HG03060 (cell line): ENCODE measurements around the gene SLC39A13.

ENCODE experiments used
- ATAC-seq: cut with Tn5 transposase; IDR thresholded peaks from one replicate; pipeline ENCODE4 v1.9.1; 2021; ENCODE audit warnings: low read depth, moderate number of reproducible peaks; ENCODE audit not compliant: unreplicated experiment

The SLC39A13 gene

GRCh38 chr11:47407746-47408590 is at the start of gene SLC39A13:
Gene SLC39A13, plus strand, starts transcription at chr11:47408590. Its CDS starts 1,505 bp downstream, at chr11:47410095.
- ATAC-seq, result peak; percentile 60

DNA sequence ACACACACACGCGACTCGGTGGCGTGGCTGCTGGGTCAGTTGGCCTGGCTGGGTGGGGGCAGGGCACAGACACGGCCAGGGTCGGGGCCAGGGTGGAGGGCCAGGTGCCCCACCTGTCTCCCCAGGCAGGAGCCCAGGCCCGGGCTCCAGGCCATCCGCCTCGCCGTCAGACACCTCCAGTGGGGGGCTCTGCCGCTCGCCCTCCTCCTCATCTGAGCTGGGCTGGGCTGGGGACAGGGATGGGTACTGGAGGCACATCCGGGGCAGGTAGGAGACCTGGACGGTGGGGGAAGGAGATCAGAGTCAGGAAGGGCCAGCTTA is 49.7 kb upstream of the SLC39A13 start:
- ATAC-seq, result no peak

DNA sequence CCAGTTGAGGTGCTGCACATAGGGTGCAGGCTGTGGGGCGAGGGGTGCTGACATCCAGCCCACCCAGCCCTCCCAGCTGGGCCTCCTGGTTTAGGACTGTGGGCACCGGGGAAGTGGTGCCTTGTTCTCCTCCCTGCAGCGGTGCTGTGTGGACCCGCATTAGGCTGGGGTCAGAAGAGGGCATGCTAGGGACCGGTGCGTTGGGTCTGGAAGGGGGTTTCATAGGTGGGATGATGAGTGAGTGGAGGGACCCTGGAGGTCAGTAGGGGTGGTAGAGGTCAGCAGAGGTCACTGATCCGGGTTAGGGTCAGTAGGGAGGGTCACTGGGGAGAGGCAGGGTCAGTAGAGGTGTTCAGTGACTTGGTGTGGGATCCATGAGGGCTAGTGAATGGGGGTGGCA is 49.2 kb upstream of the SLC39A13 start:
- ATAC-seq, result no peak

- no peak for ATAC-seq
These were observed 48.8 kb upstream of the SLC39A13 start for GRCh38 chr11:47359586-47359985.

DNA sequence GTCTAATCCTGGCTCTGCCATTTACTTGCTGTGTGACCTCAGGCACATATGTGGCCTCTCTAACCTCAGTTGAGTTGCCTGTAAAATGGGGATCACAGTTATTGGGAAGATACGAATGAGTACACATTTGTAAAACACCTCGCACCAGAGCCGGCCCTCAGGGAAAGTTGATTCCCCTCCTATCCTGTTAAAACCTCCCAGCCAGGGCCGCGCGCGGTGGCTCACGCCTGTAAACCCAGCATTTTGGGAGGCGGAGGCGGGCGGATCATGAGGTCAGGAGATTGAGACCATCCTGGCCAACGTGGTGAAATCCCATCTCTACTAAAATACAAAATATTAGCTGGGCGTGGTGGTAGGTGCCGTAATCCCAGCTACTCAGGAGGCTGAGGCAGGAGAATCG is 48.0 kb upstream of the SLC39A13 start:
- ATAC-seq, result no peak

GRCh38 chr11:47361419-47361818 is 47.0 kb upstream of the SLC39A13 start:
- no peak for ATAC-seq

- ATAC-seq, result no peak
These were observed 42.3 kb upstream of the SLC39A13 start for GRCh38 chr11:47366020-47366490.

GRCh38 chr11:47369676-47370075 is 38.7 kb upstream of the SLC39A13 start:
- ATAC-seq, result no peak

DNA sequence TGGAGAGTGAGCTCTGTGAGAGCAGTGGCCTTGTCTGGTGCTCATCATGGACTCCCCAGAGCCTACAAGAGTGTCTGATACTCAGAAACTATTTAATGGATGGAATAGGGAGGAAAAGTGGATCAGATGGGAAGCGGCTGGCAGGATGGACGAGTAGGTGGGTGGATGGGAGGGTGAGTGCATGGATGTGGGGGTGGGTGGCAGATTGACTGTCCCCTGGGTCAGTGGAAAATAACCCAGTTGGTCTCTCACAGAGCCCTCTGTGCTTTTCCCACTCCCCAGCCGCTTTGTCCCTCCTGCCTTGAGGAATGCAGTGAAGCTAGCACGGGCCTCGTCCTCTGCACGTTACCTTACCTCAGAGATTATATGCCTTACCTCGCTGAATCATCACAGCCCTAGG is 36.0 kb upstream of the SLC39A13 start:
- no peak for ATAC-seq

DNA sequence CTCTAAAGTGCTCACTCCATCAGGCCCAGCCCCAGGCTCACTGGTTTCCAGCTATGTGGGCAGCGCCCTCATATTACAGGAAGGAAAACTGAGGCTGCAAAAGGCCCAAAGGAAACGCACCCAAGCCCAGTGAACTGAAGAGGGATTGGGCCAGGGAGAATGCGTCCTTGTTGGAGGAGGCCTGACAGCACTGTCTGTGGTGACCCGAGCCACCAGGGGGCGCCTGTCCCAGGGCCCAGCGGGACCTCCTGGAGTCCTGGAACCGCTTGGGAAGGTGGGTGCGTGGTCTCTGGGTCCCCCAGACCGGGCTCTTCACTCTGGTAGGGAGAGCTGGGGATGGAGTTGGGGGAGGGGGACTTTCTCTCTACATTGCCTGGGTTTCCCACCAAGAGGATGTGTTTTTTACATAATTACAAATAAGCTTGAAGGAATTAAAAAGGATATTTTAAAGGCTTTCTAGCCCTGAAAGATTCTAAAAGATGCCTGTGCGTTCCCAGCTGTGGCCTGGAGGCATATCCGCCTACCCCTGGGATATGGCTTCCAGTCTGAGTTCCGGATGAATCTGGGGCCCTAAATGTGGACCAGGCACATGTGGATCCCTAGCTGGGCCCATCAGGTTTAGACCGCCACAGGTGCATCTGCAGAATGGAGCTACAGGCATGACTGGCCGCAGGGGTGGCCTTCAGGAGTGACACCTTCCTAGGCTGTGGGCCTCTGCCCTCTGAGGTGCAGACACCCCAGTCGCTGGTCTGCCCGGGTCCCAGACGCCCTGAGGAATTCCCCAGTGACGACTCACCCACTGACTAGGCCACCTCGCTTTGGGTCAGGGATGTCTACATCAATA is 34.3 kb upstream of the SLC39A13 start:
- ATAC-seq, result no peak

GRCh38 chr11:47374720-47375019 is 33.7 kb upstream of the SLC39A13 start:
- no peak for ATAC-seq

DNA sequence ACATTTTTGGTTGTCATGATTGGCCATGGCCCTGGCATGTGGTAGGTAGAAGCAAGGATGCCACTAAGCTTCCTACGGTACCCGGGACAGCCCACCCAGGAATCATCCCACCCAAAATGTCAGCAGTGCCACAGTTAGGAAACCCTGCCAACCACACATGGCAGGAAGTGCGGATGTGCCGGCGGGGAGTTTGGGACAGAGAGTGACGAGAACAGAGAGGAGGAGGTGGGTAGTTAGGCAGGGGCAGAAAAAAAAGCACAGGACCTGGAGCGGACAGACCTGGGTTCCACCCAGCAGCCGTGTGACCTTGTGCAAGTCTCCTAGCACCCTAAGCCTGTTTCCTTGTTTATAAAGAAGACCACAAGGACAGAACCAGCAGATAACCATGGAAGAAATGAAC is 33.4 kb upstream of the SLC39A13 start:
- ATAC-seq, result no peak

DNA sequence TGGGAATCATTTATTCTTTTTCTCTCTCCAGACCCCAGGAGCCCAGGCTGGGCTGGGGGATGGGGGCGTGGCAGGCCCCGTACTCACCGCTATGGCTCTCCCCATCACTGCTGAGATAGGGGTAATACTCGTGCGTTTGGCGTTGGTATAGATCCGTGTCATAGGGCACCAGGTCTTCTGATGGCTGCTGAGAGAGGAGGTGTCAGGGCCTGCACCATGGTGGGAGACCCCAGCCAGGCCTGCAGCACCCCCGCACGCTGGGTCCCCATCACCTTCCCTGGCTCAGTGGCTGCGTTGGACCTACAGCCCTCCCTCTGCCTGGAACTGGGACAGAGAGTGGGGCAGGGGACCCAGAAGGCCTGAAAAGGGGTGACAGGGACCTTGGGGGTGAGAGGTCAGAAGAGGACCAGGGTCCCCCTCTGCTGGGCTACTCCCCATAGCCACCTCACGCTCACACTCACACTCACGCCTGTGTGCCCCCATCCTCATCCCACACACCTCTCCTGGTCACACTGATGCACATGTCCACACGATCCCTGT is 32.8 kb upstream of the SLC39A13 start:
- no peak for ATAC-seq

GRCh38 chr11:47376107-47376524 is 32.3 kb upstream of the SLC39A13 start:
- ATAC-seq, result no peak

DNA sequence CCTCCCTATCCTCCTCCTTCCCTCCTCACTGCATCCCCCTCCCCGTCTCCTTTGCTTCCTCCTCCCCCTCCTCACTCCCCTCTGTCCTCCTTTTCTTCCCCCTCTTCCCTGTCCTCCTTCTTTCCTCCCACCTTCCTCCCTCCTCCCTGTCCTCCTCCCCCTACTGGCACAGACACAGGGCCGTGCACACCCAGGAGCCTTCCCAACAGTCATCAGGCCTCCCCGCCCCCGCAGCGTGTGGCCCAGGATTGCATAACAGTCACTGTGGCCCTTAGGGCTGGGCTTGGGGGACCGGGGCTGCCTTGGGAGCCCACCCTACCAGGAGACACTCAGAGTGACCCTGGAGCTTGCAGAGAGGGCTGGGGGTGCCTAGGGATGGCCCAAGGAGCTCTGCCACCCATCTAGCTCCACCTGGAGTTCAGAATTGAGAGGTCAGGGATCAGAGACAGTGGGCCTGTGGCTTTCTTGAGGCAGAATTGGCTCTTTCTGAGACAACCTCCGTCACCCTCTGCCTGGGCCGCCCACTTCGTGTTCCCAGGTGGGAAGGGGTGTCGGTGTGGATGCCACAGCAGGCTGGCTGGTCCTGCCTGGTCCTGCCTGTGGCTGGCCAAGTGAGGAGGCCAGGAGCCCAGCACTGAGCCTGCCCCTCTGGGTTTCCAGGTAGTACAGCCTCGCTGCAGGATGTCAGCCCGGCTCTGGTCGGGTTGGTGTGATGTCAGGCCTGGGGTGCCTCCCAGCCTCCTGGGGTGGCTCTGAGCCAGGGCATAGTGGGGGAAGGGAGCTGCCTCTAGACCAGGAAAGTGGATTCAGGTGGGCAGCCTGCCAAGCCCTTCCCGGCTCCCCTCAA is 31.6 kb upstream of the SLC39A13 start:
- ATAC-seq, result no peak

- no peak for ATAC-seq
These were observed 30.8 kb upstream of the SLC39A13 start for GRCh38 chr11:47377571-47378009.

DNA sequence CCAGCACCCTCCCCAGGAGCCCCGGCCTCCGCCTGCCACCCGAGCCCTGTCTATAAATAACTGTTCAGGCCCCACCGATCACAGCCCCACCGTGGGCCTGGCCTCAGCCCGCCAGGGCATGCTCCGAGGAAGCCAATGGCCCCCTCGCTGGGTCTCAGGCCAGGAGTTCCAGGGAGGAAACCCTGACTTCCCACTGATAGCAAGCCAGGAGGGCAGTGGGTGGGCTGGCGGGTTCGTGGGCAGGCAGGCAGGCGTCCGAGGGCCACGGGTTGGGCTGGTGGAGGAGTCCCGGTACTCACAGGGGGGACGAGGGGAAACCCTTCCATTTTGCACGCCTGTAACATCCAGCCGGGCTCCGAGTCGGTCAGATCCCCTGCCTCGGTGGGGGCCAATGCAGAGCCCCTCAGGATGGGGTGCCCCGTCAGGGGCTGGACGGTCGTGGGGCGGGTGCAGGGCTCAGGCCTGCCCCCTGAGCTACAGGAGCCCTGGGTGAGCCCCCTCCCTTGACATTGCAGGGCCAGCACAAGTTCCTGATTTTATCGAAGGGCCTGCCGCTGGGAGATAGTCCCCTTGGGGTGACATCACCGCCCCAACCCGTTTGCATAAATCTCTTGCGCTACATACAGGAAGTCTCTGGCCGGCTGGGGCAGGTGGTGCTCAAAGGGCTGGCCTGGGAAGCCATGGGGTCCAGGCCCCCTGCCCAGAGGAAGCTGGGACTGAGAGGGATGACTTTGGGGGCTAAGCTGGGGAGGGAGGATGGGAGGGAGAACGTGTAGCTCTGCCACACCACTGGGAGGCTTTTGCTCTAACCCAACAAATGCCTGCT is 30.2 kb upstream of the SLC39A13 start, which contains the start of gene SPI1:
Gene SPI1, minus strand, starts transcription at position 538 of the 826 bp plus-strand sequence. Its CDS starts 194 bp downstream, at position 344.
- peak; percentile 62 for ATAC-seq

- ATAC-seq, result no peak
These were observed 29.6 kb upstream of the SLC39A13 start for GRCh38 chr11:47378836-47379170.

- ATAC-seq, result no peak
These were observed 29.1 kb upstream of the SLC39A13 start for GRCh38 chr11:47379317-47379716.

- ATAC-seq, result no peak
These were observed 28.3 kb upstream of the SLC39A13 start for GRCh38 chr11:47380078-47380477.
